H9 (cell line): ENCODE measurements around the gene GRIK4. TPM values are rescaled to one million over a fixed set of nuclear protein-coding genes. Genes with fewer than 3 reads are reported as not detected.

ENCODE experiments used
- DNase-seq: peaks from one replicate; pipeline ENCODE4 v3.0.0-alpha.2; 2017
- H2AFZ ChIP-seq: one replicate; pipeline ENCODE4 v1.6.1; 2013; ENCODE audit warnings: mild to moderate bottlenecking, low read length, control low read depth, moderate library complexity
- H2AK5ac ChIP-seq: 2 replicates; pipeline ENCODE4 v1.6.1; 2013; ENCODE audit warnings: low read length, control low read depth, mixed read lengths; ENCODE audit not compliant: insufficient read length
- H2BK120ac ChIP-seq: one replicate; pipeline ENCODE4 v1.6.1; 2013; ENCODE audit warnings: low read depth, mild to moderate bottlenecking, low read length, control low read depth, inconsistent platforms; ENCODE audit not compliant: poor library complexity, severe bottlenecking
- H2BK12ac ChIP-seq: 2 replicates; pipeline ENCODE4 v1.6.1; 2013; ENCODE audit warnings: low read length, control low read depth, mixed read lengths, low read depth; ENCODE audit not compliant: insufficient read length
- H2BK15ac ChIP-seq: 2 replicates; pipeline ENCODE4 v1.6.1; 2013; ENCODE audit warnings: low read depth, low read length, control low read depth
- H2BK20ac ChIP-seq: one replicate; pipeline ENCODE4 v1.6.1; 2013; ENCODE audit warnings: low read depth, mild to moderate bottlenecking, low read length, control low read depth, inconsistent platforms; ENCODE audit not compliant: poor library complexity, severe bottlenecking
- H2BK5ac ChIP-seq: 2 replicates; pipeline ENCODE4 v1.6.1; 2013; ENCODE audit warnings: low read length, control low read depth, mixed read lengths; ENCODE audit not compliant: insufficient read length
- H3K14ac ChIP-seq: 2 replicates; pipeline ENCODE4 v1.6.1; 2013; ENCODE audit warnings: low read length, control low read depth; ENCODE audit not compliant: insufficient read depth
- H3K18ac ChIP-seq: 2 replicates; pipeline ENCODE4 v1.6.1; 2013; ENCODE audit warnings: low read depth, mild to moderate bottlenecking, mixed read lengths, low read length, control low read depth; ENCODE audit not compliant: insufficient read length
- H3K23ac ChIP-seq: 2 replicates; pipeline ENCODE4 v1.6.1; 2013; ENCODE audit warnings: low read length, control low read depth, mixed read lengths, low read depth; ENCODE audit not compliant: insufficient read length
- H3K23me2 ChIP-seq: 2 replicates; pipeline ENCODE4 v1.6.1; 2013; ENCODE audit warnings: low read depth, mild to moderate bottlenecking, mixed read lengths, low read length, control low read depth; ENCODE audit not compliant: insufficient read length, poor library complexity, severe bottlenecking
- H3K27ac ChIP-seq: 2 replicates; pipeline ENCODE4 v1.5.1; 2013; ENCODE audit warnings: low read length, control low read depth, mixed read lengths, low read depth; ENCODE audit not compliant: insufficient read length
- H3K27me3 ChIP-seq: 2 replicates; pipeline ENCODE4 v1.6.1; 2013; ENCODE audit warnings: low read length, control low read depth, inconsistent platforms; ENCODE audit not compliant: insufficient read depth
- H3K4ac ChIP-seq: 2 replicates; pipeline ENCODE4 v1.6.1; 2013; ENCODE audit warnings: low read depth, mild to moderate bottlenecking, control low read depth, inconsistent platforms, low read length, moderate library complexity
- H3K4me1 ChIP-seq: 2 replicates; pipeline ENCODE4 v1.6.1; 2013; ENCODE audit warnings: low read length, control low read depth, inconsistent platforms; ENCODE audit not compliant: insufficient read depth
- H3K4me2 ChIP-seq: 2 replicates; pipeline ENCODE4 v1.6.1; 2013; ENCODE audit warnings: low read length, control low read depth, mixed read lengths; ENCODE audit not compliant: insufficient read length, insufficient read depth
- H3K56ac ChIP-seq: 2 replicates; pipeline ENCODE4 v1.6.1; 2013; ENCODE audit warnings: low read depth, mild to moderate bottlenecking, mixed read lengths, low read length, control low read depth; ENCODE audit not compliant: insufficient read length
- H3K79me1 ChIP-seq: 2 replicates; pipeline ENCODE4 v1.6.1; 2013; ENCODE audit warnings: low read depth, mild to moderate bottlenecking, moderate library complexity, low read length, control low read depth, inconsistent platforms; ENCODE audit not compliant: insufficient read depth, poor library complexity, severe bottlenecking
- H3K79me2 ChIP-seq: 2 replicates; pipeline ENCODE4 v1.6.1; 2013; ENCODE audit warnings: low read length, control low read depth, inconsistent platforms; ENCODE audit not compliant: insufficient read depth
- H3K9ac ChIP-seq: 2 replicates; pipeline ENCODE4 v1.6.1; 2013; ENCODE audit warnings: low read length, control low read depth, mixed read lengths; ENCODE audit not compliant: insufficient read length; ENCODE audit errors: extremely low read depth
- H3K9me3 ChIP-seq: one replicate; pipeline ENCODE4 v1.6.1; 2013; ENCODE audit warnings: low read depth, low read length, inconsistent platforms; ENCODE audit not compliant: control insufficient read depth
- H3T11ph ChIP-seq: one replicate; pipeline ENCODE4 v1.6.1; 2013; ENCODE audit warnings: mild to moderate bottlenecking, low read length, control low read depth, inconsistent platforms
- H4K20me1 ChIP-seq: one replicate; pipeline ENCODE4 v1.6.1; 2013; ENCODE audit not compliant: control insufficient read depth, insufficient read length, insufficient read depth
- H4K5ac ChIP-seq: 2 replicates; pipeline ENCODE4 v1.6.1; 2013; ENCODE audit warnings: low read depth, mild to moderate bottlenecking, mixed read lengths, low read length, control low read depth; ENCODE audit not compliant: insufficient read length
- H4K8ac ChIP-seq: replicated peaks from 2 replicates; pipeline ENCODE4 v1.6.1; 2013; ENCODE audit warnings: low read length, control low read depth, mixed read lengths, low read depth; ENCODE audit not compliant: insufficient read length
- H4K91ac ChIP-seq: 2 replicates; pipeline ENCODE4 v1.6.1; 2013; ENCODE audit warnings: low read depth, mild to moderate bottlenecking, moderate library complexity, mixed read lengths, low read length, control low read depth; ENCODE audit not compliant: insufficient read length
- H3K27ac Mint-ChIP-seq, 3 experiments: 2 replicates in 2 of 3; 3 replicates in 1 of 3; pipeline ENCODE4 v1.8.0; 2020 to 2021; ENCODE audit warnings: mixed read lengths in 3 of 3, mild to moderate bottlenecking in 1 of 3, moderate library complexity in 1 of 3
- H3K27me3 Mint-ChIP-seq: 2 replicates; pipeline ENCODE4 v1.8.0; 2021; ENCODE audit warnings: low read depth, mild to moderate bottlenecking, moderate library complexity, mixed read lengths
- H3K36me3 Mint-ChIP-seq, 3 experiments: 2 replicates in 2 of 3; 3 replicates in 1 of 3; pipeline ENCODE4 v1.8.0; 2020 to 2021; ENCODE audit warnings: low read depth in 3 of 3, mixed read lengths in 3 of 3; ENCODE audit not compliant: insufficient read depth in 1 of 3
- H3K4me1 Mint-ChIP-seq, 2 experiments: 2 replicates each; pipeline ENCODE4 v1.8.0; 2020; ENCODE audit warnings: mixed read lengths in 2 of 2
- H3K4me3 Mint-ChIP-seq, 2 experiments: 2 replicates in 1 of 2; 3 replicates in 1 of 2; pipeline ENCODE4 v1.8.0; 2020 to 2021; ENCODE audit warnings: mild to moderate bottlenecking in 2 of 2, mixed read lengths in 2 of 2, moderate library complexity in 1 of 2
- H3K9me3 Mint-ChIP-seq, 2 experiments: 2 replicates in 1 of 2; 3 replicates in 1 of 2; pipeline ENCODE4 v1.8.0; 2020; ENCODE audit warnings: mild to moderate bottlenecking in 2 of 2, mixed read lengths in 2 of 2, moderate library complexity in 1 of 2
- CTCF ChIP-seq: fragments of 200-600 bp; sonication (generic); conservative IDR thresholded peaks from 3 replicates; pipeline ENCODE4 v1.8.0; 2021; ENCODE audit warnings: antibody characterized with exemption, mild to moderate bottlenecking
- WGBS: extraction: QIAGEN DNeasy Blood & Tissue Kit; methylation state at CpG from one replicate; pipeline ENCODE4 v1.1.7; 2013; ENCODE audit warnings: missing lambda C conversion rate, low lambda C conversion rate, mixed read lengths; ENCODE audit not compliant: insufficient read length; ENCODE audit errors: extremely low coverage; 5-methylcytosine and 5-hydroxymethylcytosine counted together
- total RNA-seq: library from RNA; stranded (reverse); gene quantifications from 2 replicates; pipeline ENCODE4 v1.2.1, GENCODE V29; 2021

Gene GRIK4
- total RNA-seq, 1 experiment from 2014 or later = 2.3 TPM

- H4K91ac ChIP-seq = no peak overlapping the region
Measured at GRCh38 chr11:120884154-120885020, 372.8 kb downstream of the GRIK4 start.

More at GRCh38 chr11:120884154-120885020, 372.8 kb downstream of the GRIK4 start:
- Histone ChIP-seq H3T11ph (no peak overlapping the region), H3K79me1 (no peaks in the 10 kb centered on the region), H3K9me3 (no peaks in the 10 kb centered on the region), H3K27ac (no peak overlapping the region), H3K79me2 (no peaks in the 10 kb centered on the region), H3K9ac (no peak overlapping the region), H2BK120ac (no peak overlapping the region), H3K23ac (no peak overlapping the region), H4K5ac (no peak overlapping the region), H4K20me1 (no peaks in the 10 kb centered on the region), H3K4me1 (no peaks in the 10 kb centered on the region), H3K56ac (no peak overlapping the region), H3K18ac (no peak overlapping the region), H2AFZ (no peak overlapping the region), H2AK5ac (no peak overlapping the region), H4K8ac (no peak overlapping the region), H2BK5ac (no peak overlapping the region), H3K4ac (no peak overlapping the region), H3K14ac (no peak overlapping the region; the same call in 1 of the 2 replicates), H3K27me3 (no peaks in the 10 kb centered on the region), H2BK15ac (no peak overlapping the region), H3K4me2 (no peak overlapping the region), H2BK20ac (no peak overlapping the region), H2BK12ac (no peak overlapping the region), H3K23me2 (no peaks in the 10 kb centered on the region)
- Mint-ChIP-seq H3K27me3 (peaks cover 2% of the 10 kb centered on the region; the same call in 1 of the 2 replicates), H3K9me3 (no peaks in the 10 kb centered on the region), H3K4me3 (no peak overlapping the region), H3K4me1 (peaks cover 3 to 21% of the 10 kb centered on the region in 2 experiments; a peak in 3 of 4 replicates), H3K36me3 (no peaks in the 10 kb centered on the region; a peak in 1 of 7 replicates), H3K27ac (peak overlapping the region in 1 of 3 experiments; percentile 40; a peak in 1 of 7 replicates)
- no peak for TF ChIP-seq CTCF
- no CpG with 5 or more reads among the region's 20 CpGs for WGBS
- no peak for DNase-seq
